CD4-positive, alpha-beta T cell treated with Interleukin-6 at 100 ng/mL for 8 hours (primary cell): Measurements from ENCODE around the gene IGF2BP1.
"Not testable (repeated sequence)": the region's sequence is repeated elsewhere in the genome, so short reads cannot be mapped to it uniquely, and the experiment has no call there.

Source experiments
- DNase-seq: peaks from one replicate; pipeline ENCODE4 v3.0.0-alpha.2; 2020; ENCODE audit warnings: mixed read lengths, low spot score

IGF2BP1 gene

GRCh38 chr17:48995974-48996721 lies 1.0 kb upstream of the IGF2BP1 start:
- DNase-seq = no peak

GRCh38 chr17:48996722-48997102 lies 473 bp upstream of the IGF2BP1 start:
- no peak for DNase-seq

GRCh38 chr17:48997827-48998586 lies 822 bp downstream of the IGF2BP1 start:
- no peak for DNase-seq

GRCh38 chr17:48998587-48999440 lies 1.6 kb downstream of the IGF2BP1 start:
- no peak for DNase-seq

- no peak for DNase-seq
Observed at GRCh38 chr17:49000943-49001342, 3.8 kb downstream of the IGF2BP1 start.

GRCh38 chr17:49001671-49002070 lies 4.5 kb downstream of the IGF2BP1 start:
- DNase-seq = no peak

- DNase-seq = no peak
Observed at GRCh38 chr17:49002331-49002730, 5.1 kb downstream of the IGF2BP1 start.

GRCh38 chr17:49002766-49003165 lies 5.6 kb downstream of the IGF2BP1 start:
- no peak for DNase-seq

- no peak for DNase-seq
Observed at GRCh38 chr17:49003557-49004511, 6.6 kb downstream of the IGF2BP1 start.

- DNase-seq = no peak
Observed at GRCh38 chr17:49005140-49005539, 8.0 kb downstream of the IGF2BP1 start.

- not testable (repeated sequence) for DNase-seq
Observed at GRCh38 chr17:49008908-49009307, 11.7 kb downstream of the IGF2BP1 start.

GRCh38 chr17:49012769-49013255 lies 15.6 kb downstream of the IGF2BP1 start:
- no peak for DNase-seq

- no peak for DNase-seq
Observed at GRCh38 chr17:49013311-49014213, 16.4 kb downstream of the IGF2BP1 start.

GRCh38 chr17:49015179-49015923 lies 18.2 kb downstream of the IGF2BP1 start:
- no peak for DNase-seq

GRCh38 chr17:49015924-49016774 lies 19.0 kb downstream of the IGF2BP1 start:
- DNase-seq = no peak

- no peak for DNase-seq
Observed at GRCh38 chr17:49016775-49017463, 19.7 kb downstream of the IGF2BP1 start.

GRCh38 chr17:49018116-49018612 lies 21.0 kb downstream of the IGF2BP1 start:
- DNase-seq = no peak

- no peak for DNase-seq
Observed at GRCh38 chr17:49018748-49019147, 21.6 kb downstream of the IGF2BP1 start.
